ENCODE data around the gene FOXP1.

FOXP1 gene

DNA sequence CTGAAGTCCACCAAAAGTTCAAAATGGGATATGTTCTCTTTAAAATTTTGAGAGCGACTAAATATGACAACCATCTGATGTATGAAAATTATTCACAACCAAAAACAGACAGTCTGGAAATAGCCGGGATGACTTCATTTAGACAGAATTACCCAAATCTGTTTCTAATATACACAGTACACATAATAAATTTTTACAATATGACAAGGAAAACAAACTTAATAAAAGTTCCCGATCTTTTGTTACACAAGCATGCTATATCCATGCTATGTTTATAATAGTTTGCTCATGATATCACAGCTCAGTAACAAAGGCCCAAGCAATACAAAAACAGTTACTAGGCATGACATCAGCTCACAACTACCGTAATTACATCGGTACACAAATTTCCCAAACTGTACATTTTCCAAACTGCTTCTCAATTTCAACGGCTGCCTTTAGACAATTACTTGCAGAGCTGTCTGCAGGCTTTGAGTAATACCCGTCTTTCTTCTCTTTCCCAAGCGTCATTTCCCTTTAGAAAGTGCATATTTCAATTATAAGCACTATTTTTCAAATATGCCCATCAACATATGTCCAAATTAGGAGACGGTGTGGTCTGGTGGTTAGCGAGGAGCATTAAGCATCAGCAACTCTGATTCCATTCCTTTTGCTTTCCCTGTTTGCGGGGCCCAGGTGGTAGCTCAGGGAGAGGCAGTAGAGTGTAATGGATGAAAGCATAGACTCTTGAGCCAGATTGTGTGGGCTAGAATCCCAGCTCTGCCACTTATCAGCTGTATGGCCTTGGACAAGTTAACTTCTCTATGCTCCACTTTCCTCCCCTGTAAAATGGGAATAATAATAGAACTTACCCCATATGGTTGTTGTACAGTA, 481.2 kb downstream of the FOXP1 start:
- TF ChIP-seq, protein P1, sequence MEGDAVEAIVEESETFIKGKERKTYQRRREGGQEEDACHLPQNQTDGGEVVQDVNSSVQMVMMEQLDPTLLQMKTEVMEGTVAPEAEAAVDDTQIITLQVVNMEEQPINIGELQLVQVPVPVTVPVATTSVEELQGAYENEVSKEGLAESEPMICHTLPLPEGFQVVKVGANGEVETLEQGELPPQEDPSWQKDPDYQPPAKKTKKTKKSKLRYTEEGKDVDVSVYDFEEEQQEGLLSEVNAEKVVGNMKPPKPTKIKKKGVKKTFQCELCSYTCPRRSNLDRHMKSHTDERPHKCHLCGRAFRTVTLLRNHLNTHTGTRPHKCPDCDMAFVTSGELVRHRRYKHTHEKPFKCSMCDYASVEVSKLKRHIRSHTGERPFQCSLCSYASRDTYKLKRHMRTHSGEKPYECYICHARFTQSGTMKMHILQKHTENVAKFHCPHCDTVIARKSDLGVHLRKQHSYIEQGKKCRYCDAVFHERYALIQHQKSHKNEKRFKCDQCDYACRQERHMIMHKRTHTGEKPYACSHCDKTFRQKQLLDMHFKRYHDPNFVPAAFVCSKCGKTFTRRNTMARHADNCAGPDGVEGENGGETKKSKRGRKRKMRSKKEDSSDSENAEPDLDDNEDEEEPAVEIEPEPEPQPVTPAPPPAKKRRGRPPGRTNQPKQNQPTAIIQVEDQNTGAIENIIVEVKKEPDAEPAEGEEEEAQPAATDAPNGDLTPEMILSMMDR (IDR thresholded peaks at IDR 0.05; ENCODE audit: extremely low read depth, insufficient read depth, missing control alignments): no peak
- no peak for DNase-seq (ENCODE audit: low spot score)
- in situ Hi-C loops (cut with MboI; ENCODE audit: low pct_unique_long_range_greater_than_20kb, low sequenced_read_pairs, unreplicated experiment): no loop called here

DNA sequence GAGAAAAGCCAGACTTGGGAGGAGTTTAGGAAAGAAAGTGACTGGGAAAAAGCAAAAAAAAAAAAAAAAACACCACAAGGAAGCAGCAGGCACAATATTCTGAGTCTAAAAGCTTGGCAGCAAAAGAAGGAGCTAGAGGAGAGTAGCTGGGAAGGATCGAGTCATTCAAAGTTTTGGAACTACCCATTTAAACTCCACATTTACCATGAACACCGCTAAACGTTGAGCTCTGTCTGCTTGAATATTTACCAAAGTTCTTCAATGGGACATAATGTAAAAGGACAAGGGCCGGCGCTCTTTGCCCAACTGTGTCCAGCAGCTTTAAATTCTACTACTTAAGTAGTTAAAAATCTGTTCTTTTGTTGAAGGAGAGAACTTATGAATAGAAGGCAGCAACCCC, 481.9 kb downstream of the FOXP1 start:
- TF ChIP-seq, protein P1 (IDR thresholded peaks at IDR 0.05; ENCODE audit: extremely low read depth, insufficient read depth, missing control alignments): no peak
- no peak for DNase-seq (ENCODE audit: low spot score)
- in situ Hi-C loops (cut with MboI; ENCODE audit: low pct_unique_long_range_greater_than_20kb, low sequenced_read_pairs, unreplicated experiment): no loop called here

DNA sequence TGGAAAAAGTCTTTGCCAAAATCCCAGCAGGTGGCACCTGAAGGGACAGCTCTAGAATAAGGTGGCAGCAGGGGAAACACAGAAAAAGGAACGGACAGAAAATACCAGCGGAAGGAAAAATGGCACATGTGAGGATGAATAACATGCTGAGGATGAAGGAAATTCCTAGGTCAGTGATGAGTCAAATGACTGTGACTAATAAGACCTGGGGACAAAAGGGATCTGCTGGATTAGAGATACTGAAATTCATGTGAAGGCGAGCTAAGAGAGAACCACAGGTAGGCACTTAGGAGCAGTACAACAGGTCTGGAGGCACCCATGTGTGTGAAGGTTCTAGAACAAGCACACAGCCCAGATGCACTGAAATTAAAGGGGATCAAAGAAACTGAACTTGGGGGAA, 482.5 kb downstream of the FOXP1 start:
- no peak for DNase-seq (ENCODE audit: low spot score)
- in situ Hi-C loops (cut with MboI; ENCODE audit: low pct_unique_long_range_greater_than_20kb, low sequenced_read_pairs, unreplicated experiment): no loop called here
- TF ChIP-seq, protein P1 (IDR thresholded peaks at IDR 0.05; ENCODE audit: extremely low read depth, insufficient read depth, missing control alignments): no peak

DNA sequence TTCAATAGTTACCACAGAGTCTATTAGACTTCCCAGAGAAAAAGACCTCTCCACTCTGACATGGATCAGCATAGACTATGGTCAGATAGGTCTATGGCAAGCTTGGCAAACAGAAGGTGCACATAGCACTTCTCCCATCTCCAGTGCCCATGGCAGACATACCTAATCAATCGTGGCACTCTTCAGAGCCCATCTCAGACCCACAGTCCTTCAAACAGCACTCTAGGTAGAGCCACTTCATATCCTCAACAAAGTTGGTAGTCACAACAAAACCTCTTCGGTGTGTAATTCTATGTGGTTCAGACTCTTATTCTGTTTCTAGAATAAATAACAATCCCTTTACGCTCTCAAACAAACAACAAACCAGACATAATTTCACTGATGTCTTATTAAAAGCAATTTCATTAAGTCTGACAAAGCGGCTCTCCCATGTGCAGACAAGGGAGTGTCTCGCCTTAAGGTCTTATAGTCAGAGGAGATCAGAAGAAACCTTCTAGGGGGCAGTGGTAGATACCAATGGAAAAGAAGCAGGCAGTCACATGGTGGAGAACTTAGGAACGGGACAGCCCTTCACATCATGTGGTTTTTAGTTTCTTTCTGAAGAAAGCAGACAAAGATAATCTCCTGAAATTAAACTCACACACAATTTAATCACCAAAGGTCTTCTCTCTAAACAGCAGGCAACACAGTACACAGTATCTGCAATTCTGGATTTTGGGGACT, 483.4 kb downstream of the FOXP1 start:
- in situ Hi-C loops (cut with MboI; ENCODE audit: low pct_unique_long_range_greater_than_20kb, low sequenced_read_pairs, unreplicated experiment): no loop called here
- TF ChIP-seq, protein P1 (IDR thresholded peaks at IDR 0.05; ENCODE audit: extremely low read depth, insufficient read depth, missing control alignments): no peak
- no peak for DNase-seq (ENCODE audit: low spot score)

DNA sequence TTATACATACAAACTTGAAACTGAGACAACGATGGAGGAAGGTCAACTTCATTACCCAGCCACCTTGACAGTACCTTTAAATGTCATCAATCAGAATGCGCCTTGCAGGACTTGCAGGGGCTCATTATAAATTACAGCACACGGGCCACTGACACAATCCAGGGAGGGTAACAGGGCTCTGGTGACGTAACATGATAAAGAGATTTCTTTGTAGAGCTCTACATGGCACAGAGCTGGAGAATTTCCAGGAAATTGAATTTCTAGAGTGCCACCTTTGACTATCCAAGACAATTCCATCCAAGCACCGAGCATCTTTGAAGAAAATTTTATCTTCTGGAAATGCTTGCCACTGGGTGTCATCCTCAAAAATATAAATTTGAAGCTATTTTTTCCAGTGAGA, 486.0 kb downstream of the FOXP1 start:
- in situ Hi-C loops (cut with MboI; ENCODE audit: low pct_unique_long_range_greater_than_20kb, low sequenced_read_pairs, unreplicated experiment): no loop called here
- DNase-seq (ENCODE audit: low spot score): no peak
- TF ChIP-seq, protein P1 (IDR thresholded peaks at IDR 0.05; ENCODE audit: extremely low read depth, insufficient read depth, missing control alignments): no peak

DNA sequence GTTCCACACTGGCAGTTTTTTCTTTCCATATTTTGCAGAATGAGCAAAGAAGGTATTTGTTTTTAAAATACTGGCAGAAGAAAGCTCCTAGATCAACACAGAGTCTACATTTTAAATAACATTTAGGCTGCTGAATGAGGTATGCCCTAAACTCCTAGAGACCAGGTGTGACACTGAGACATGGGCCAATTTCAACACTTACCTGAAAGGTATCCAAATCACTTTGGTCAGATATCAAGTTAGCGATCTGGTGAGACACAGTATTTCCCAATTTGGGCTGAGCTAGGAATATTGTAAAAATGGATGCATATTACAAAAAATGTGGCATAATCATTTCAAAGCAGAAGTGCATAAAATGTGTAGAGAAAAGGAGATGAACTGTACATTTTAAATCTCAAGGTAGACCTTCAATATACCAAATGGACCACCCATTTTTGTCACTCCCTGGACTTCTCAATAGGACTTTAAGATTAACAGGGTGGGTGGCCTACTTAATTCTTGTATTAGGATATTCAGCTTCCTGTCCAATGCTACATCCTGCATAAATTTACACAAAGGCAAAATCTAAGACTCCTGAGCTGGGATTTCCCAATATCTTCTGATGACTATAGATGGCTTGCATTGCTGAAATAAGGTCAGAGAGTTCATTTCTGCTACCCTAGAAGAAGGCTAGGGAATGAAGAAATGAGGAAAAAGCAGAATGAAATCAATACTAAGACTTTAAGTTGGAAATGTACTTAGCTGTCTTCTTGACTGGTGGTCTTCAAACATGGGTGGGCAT, 487.8 kb downstream of the FOXP1 start:
- TF ChIP-seq, protein P1 (IDR thresholded peaks at IDR 0.05; ENCODE audit: extremely low read depth, insufficient read depth, missing control alignments): no peak
- in situ Hi-C loops (cut with MboI; ENCODE audit: low pct_unique_long_range_greater_than_20kb, low sequenced_read_pairs, unreplicated experiment): no loop called here
- DNase-seq (ENCODE audit: low spot score): no peak

All from GM13977 (cell line).